NCI-H1694 treated with DMSO at 0.1 percent for 48 hours (cell line): Measurements from ENCODE around the gene KIAA0930.
"Not testable (repeated sequence)": the region's sequence is repeated elsewhere in the genome, so short reads cannot be mapped to it uniquely, and the experiment has no call there.

Experiments used
- DNase-seq: peaks from one replicate; lab custom pipeline; 2025; lab: John Stamatoyannopoulos, UW

The KIAA0930 gene

GRCh38 chr22:45240810-45241631 lies at the start of gene KIAA0930:
TSS of gene KIAA0930 (minus strand) at chr22:45240894. CDS start at chr22:45240703, 191 bp downstream.
- DNase-seq = no peak

- no peak for DNase-seq
These were observed 46.3 kb upstream of the KIAA0930 start for GRCh38 chr22:45286854-45287551.

DNA sequence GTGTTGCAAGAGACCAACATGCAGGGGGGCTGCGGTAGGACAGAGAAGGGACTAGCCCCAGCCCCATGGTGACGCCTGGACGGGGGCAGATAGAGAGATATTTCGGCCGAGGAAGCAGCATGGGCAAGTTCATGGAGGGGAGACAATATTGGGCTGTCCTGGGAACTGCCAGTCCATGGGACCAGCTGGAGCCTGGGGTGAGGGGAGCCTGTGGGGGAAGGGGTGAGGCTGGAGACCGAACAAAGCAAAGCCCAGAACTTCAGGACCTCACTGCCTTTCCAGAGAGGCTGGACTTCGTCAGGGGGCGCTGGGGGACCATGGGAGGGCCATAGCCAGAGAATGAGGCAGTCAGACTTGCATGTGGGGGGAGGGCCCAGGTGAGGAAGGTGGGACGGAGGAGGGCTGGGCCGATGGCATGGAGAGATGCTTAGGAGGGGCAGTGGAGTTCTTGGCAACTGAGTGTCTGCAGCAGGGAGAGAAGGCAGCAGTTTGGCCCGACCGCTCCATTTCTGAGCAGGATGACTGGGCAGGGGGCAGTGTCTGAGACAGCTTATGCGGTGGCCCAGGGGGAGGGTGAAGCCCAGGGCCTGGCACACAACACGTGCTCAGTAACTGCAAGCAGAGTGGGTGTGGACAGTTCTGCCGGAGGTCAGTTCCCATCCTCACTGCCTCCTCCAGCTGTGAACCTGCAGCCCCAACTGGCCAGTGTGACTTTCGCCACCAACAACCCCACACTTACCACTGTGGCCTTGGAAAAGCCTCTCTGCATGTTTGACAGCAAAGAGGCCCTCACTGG lies 44.8 kb upstream of the KIAA0930 start:
- DNase-seq = no peak

DNA sequence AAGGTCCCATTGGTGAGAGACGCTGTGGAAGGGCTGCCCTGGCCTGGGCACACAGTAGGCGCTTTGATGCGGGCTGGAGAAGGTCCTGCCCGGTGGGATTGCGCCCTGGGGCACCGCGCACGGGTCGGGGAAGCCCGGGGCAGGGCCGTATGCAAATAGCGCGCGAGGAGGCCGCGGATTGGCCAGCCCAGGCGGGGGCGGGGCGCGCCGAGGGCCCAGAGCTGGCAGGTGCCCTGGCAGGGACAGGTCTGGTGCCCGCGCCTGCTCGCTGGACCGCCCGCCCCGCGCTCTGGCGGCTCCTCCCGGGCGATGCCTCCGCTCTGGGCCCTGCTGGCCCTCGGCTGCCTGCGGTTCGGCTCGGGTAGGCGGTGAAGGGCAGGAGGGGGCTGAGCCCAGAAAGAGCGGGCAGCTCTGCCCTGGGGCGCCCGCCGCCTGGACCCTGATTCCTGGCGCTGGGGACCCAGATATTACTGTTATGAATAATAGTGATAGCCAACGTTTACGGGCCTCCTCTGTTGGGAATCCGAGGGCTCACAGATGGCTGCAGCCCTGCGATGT lies 44.1 kb upstream of the KIAA0930 start, which contains the start of gene UPK3A:
Gene UPK3A, plus strand, starts transcription at position 245 of the 558 bp plus-strand sequence. Its CDS starts 65 bp downstream, at position 310.
- DNase-seq = no peak

DNA sequence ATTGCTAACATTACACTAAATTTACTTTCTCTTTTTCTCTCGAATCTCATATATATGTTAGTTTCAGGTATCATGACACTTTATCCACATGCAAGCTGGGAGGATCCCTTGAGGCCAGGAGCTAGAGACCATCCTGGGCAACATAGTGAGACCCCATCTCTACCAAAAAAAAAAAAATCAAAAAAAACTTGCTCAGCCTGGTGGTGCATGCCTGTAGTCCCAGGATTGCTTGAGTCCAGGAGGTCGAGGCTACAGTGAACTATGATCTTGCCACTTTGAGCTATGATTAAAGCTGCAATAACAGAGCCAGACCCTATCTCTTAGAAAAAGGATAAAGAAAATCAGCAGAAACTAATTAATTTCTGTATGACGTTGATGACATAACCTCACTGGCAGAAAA lies 40.3 kb upstream of the KIAA0930 start:
- DNase-seq = no peak

GRCh38 chr22:45280587-45280980 lies 39.9 kb upstream of the KIAA0930 start:
- no peak for DNase-seq

- DNase-seq = no peak
These were observed 37.4 kb upstream of the KIAA0930 start for GRCh38 chr22:45278125-45278524.

DNA sequence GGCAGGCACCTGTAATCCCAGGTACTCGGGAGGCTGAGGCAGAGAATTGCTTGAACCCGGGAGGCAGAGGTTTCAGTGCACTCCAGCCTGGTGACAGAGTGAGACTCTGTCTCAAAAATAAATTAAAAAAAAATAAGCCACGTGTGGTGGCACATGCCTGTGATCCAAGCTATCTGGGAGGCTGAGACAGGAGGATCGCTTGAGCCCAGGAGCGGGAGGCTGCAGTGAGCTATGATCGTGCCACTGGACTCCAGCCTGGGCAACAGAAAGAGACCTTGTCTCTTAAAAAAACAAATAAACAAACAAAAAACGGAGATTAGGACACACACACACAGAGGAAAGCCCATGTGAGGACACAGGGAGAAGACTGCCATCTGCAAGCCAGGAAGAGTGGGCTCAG lies 37.0 kb upstream of the KIAA0930 start:
- DNase-seq = not testable (repeated sequence)

DNA sequence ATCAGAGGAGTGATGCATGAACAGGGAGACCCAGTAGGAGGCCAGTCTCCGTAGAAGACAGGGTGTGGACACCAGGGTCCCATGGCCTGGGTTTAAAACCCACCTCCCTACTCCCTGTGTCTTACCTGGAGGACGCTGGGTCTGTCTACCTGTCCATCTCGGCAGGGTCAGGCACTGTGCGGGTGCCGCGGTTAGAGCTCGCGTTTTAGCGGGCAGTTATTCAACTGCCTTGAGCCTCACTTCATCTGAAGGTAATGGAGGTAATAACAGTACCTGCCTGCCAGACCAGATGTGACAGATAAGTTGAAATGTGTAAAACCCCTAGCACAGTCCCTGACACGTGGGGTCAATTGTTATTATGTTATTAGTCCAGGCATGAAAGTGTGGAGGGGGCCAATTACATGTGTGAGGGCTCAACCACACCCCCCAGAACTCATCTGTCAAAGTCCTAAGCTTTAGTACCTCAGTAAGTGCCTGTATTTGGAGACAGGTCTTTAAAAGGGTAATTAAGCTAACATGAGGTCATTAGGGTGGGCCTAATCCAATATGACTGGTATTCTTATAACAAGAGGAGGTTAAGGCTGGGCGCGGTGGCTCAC lies 35.9 kb upstream of the KIAA0930 start:
- no peak for DNase-seq

DNA sequence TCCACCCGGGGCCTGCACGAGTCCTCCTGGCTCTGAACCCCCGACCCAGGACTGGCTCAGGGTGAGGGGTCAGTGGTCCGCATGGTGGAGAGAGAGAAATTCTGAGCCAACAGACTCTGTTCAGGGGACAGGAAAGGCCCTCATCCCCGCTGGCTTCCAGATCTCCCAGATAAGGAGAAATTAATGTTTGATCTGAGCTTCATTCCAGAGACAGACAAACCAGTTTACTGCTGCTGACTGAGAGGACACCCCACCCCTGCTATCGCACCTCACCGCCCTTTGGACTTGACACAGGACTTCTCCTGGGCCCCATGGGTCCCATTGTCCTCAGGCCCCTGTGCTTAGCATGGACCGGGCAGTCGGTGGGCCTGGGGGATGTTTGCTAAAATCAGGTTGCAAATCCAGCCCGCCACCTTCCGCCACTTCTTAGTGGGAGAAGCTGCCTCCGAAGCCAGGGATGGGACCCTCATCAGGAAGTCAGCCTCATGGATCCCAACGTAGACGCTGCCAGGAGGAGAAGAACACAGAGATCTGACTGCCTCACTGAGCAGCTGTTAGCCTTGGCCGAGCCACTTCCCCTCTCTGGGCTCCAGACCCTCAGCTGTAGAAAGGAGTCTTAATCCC lies 32.9 kb upstream of the KIAA0930 start:
- DNase-seq = no peak

GRCh38 chr22:45272498-45272897 lies 31.8 kb upstream of the KIAA0930 start:
- DNase-seq = no peak

DNA sequence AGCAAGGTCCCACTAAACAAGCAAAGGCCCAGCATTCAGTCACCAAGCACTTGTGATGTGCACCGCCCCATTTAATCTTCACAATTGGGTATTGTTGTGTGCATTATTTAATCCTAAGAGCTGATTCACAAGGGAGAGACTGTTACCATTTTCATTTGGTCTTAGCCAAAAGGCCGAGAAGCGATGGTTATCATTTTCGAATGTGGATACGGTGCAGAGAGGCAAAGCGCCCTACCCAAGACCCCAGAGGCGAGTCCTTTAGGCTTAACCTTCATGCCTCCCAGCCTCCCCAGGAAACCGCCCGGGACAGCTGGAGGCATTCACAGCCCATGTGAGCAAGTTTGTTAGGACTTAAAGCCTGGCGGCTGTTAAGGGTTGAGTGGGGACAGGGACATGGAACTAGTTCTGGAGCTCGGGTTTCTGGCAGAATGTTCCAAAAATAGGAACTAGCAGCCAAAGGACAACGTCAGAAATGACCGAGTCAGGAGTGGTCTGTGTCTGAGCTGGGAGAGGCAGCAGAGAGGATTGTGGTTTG lies 31.0 kb upstream of the KIAA0930 start:
- no peak for DNase-seq

DNA sequence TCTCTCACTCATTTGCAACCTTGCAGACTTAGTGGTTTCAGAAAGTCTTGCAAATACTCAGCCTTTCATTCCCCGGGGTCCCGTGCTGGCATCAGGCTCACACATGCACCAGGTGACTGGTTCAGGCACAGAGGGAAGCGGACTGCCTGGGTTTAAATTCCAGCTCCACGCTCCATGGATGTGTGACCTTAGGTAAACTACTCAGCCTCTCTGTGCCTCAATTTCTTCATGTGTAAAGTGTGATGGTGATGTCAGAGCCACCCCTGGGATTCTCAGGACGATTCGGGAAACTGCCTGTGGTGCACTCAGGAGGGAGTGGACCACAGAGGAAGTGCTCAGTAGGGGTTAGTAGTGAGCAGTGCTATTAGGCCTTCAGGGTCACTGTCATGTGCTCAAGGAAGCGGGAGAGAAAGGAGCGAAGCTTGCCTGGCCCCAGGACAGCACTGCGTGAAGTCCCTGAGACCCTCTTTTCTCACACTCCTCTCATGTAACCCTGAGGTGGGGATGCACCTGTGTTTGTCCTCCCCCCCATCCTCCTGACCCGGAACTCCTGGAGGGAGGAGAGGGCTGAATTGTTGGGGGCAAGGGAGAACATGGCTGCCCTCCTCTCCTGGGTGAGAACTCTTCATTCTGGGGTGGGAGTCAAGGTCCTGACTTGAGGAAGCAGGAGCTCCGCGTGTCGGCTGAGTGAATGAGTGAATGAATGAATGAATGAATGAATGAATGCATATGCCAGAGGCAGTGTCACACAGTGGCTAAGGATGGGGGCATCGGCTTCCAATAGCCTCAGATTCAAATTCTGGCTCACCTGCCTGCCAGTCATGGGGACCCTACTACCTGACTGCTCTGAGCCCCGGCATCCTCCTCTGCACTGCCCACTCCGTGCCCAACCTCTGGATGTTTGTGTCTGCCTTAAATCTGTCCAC lies 29.7 kb upstream of the KIAA0930 start:
- DNase-seq = no peak

DNA sequence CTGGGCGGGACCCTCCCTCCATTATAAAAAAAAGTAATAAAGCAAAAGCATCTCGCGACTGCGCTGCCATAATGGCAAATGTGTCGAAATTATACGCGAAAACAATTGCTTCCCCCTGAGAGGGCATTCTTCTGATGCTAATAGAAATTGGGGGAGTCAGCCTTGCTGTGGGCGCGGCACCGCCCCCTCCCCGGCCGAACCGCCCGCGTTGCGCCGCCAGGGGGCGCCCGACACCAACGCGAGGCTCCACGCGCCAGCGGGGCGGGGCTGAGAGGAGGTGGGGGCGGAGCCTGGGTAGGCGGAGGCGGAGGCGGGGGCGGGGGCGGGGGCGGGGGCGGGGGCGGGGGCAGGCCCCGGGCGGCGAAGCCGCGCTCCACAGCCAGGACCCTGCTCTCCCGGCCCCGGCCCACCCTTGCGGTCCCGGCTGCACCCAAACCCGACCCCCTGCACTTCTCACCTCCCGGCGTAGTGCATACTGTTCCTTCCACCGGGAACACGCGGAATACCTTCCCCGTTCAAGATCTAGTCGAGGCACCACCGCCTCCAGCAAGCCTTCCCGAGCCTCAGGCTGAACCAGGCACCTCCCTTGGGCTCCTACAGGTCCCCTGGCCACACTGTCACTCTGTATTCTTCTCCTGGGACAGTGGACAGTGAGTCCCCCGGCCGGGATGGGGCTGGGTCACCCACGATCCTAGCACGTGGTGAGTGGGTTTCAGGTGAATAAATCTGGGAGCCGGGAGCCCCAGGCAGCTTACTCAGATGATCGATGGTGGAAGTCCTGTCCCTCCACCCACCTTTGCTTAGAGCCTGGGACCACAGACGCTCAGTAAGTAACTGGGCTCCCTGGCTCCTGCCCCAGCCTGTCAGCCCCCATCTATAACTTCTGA lies 28.5 kb upstream of the KIAA0930 start:
- DNase-seq = peak; percentile 53

DNA sequence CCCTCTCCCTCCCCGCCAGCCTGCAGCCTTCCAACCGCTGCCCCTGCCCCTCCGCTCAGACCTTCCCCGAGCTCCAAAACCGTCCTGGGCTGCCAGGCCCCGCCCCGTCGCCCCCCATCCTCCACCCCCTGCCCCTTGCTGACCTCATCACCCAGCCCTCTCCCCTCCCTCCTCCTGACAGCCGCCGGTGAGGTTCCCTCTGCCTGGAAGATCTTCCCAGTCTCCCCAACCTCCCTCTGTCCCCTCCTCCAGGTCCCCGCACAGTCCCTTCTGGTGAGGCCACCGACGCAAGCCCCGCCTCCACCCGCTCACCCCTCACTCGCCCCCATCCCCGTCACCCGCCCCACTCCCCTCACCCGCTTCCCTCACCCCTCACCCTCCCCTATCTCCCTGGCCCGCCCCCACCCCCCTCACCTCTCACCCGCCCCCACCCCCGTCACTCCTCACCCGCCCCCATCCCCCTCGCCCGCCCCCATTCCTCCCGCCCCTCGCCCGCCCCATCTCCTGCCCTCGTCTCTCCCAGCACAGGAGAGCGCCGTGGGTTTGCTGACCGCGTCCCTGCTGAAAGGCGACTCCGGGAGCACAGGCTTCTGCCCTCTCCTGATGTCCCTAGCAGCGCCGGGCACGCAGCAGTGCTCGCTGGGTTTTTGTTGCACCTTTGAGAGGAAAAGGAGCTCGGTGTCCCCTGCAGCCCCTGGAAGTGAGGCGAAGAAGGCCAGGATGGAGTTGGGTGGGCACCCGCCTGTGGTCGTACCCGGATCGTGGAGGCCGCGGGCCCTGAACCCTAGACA lies 27.7 kb upstream of the KIAA0930 start:
- DNase-seq = peak; percentile 27

GRCh38 chr22:45265535-45265934 lies 24.8 kb upstream of the KIAA0930 start:
- no peak for DNase-seq

DNA sequence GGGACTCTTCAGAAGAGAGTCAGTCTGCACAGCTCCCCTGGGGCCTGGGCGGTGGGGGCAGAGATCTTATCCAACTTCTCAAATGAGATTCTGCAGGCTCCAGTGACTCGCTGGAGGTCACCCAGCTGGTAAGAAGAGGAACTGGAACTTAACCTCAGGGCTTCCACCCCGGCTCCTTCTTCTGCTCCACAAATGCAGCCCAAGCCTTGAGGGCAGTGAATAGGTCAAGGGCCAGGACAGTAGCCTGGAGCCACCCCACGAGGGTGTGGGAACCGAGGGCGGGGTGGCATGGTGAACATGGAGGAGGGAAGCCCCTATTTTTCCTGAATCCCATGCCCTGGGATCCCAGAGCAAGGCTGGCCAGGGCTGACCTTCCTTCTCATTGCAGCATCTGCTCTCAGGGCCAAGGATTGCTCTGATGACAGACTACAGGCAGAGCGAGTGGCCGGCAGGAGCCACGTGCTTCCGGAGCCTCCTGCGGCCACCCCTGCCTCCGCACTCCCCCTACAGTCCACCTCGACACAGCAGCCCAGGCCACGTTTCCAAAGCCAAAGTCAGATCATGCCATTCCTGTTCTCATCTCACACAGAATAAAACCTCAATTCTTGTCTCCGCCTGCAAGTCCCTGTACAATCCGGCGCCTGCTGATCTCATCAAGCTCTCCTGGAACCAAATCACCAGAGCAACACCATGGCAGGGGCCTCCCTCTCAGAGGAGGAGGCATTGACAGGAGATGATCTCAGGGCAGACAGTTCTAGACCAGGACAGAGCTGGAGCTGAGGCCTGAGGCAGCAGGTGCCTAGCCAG lies 23.0 kb upstream of the KIAA0930 start:
- DNase-seq = no peak
